Right renal cortex interstitium (tissue), 3 donors: ENCODE data around the gene PCNX3. TPM values are rescaled to one million over a fixed set of nuclear protein-coding genes. Genes with fewer than 3 reads are reported as not detected.
"Not testable (repeated sequence)": the region's sequence is repeated elsewhere in the genome, so short reads cannot be mapped to it uniquely, and the experiment has no call there.

Experiments
- DNase-seq, 3 donors: peaks; one replicate each; pipeline ENCODE4 v3.0.0-alpha.2; 2013; ENCODE audit warnings: low read depth in 3 of 3, low spot score in 2 of 3
- polyA plus RNA-seq, 3 donors: library from polyadenylated mRNA; unstranded; fragments of 120-200 nt; gene quantifications; one replicate each; pipeline ENCODE4 v1.2.1, GENCODE V29; 2013; ENCODE audit not compliant: insufficient read length in 3 of 3

The PCNX3 gene
- polyA plus RNA-seq, 3 donors, result 22.2 to 25.1 (median 23.1) TPM

DNA sequence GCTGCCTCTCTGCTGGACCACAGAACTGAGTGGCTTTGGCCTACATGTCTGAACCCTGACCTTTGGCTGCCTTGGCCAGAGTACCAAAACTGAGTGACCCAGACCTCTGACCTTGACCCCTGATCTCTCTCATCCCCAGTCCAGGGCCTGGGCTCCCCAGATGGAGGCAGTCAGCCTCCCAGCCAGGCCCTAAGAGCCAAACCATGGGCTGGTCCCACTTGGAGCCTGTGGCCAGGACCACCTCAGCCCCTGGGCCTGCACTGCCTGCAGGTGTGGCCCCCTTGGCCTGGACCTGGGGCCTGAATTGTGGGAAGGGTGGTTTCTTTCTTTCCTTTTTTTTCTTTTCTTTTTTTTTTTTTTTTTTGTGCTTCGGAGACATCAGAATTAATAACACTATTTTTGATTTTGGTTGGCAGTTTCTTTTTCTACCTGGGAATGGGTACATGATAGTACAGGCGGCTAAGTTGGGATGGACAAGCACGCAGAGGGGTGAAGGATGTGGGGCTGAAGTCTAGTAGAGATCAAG is 21.5 kb downstream of the PCNX3 start:
- no peak for DNase-seq

DNA sequence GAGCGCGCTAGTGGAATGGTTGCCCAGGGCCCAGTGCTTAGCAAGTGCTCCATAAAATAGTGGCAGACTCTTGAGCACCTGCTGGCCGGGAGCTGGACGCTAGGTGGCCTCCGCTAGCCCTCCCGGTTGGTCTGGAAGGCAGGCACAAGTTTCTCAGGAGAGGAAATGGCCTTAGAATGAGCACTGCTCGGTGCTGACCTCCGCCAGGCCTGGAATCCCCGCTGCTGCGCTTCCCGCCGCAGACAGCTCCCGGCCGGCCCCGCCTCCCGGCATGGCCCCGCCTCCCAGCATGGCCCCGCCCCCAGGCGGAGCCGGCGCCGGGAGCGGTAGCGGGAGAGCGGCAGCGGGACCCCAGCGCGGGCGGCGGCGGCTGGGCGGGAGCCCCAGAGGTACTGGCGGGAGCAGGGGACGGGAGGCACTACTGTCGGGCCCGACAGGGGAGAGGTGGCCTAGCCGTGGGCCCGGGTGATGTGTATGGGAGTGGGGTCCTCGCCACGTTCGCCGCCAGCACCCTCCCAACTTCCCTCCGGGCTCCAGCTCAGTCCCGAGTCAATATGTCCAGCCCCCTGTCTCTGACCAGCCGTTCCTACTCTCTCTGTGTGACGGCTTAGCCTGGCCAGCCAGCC is 22.3 kb downstream of the PCNX3 start, which contains the start of gene SIPA1:
Gene SIPA1, plus strand, starts transcription at position 308 of the 626 bp plus-strand sequence. CDS start 2,821 bp downstream, outside the sequence.
- peak in 2 of 3 donors; percentile 54 to 59 for DNase-seq

GRCh38 chr11:65639228-65639597 is 23.6 kb downstream of the PCNX3 start:
- not testable (repeated sequence) for DNase-seq

- no peak for DNase-seq
These were observed 24.3 kb downstream of the PCNX3 start for GRCh38 chr11:65639623-65640482.

DNA sequence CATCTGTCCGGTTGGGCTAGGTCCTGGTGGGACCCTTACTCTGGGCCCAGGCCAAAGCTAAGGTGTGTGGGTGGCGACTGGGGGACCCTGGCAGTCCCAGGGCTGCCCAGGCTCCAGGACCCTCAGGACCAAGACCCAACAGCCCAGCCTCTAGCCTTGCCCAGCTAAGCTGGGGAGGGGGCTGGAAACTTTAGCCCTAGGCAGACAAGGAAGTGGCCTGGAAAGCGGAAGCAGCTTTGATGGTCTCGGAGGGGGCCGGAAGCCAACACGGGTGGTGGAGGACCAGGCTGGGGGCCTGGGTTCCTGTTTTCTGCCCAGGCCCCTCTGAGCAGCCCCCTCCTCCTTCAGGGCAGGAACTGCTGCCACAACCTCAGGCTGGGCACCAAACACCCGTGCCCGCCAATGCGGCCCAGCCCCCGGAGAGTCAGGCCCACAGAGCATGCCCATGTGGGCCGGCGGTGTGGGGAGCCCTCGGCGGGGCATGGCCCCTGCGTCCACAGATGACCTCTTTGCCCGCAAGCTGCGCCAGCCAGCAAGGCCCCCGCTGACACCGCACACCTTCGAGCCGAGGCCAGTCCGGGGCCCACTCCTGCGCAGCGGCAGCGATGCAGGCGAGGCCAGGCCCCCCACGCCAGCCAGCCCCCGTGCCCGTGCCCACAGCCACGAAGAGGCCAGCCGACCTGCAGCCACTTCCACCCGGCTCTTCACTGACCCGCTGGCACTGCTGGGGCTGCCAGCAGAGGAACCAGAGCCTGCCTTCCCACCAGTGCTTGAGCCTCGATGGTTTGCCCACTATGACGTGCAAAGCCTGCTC is 25.1 kb downstream of the PCNX3 start:
- DNase-seq, result no peak

DNA sequence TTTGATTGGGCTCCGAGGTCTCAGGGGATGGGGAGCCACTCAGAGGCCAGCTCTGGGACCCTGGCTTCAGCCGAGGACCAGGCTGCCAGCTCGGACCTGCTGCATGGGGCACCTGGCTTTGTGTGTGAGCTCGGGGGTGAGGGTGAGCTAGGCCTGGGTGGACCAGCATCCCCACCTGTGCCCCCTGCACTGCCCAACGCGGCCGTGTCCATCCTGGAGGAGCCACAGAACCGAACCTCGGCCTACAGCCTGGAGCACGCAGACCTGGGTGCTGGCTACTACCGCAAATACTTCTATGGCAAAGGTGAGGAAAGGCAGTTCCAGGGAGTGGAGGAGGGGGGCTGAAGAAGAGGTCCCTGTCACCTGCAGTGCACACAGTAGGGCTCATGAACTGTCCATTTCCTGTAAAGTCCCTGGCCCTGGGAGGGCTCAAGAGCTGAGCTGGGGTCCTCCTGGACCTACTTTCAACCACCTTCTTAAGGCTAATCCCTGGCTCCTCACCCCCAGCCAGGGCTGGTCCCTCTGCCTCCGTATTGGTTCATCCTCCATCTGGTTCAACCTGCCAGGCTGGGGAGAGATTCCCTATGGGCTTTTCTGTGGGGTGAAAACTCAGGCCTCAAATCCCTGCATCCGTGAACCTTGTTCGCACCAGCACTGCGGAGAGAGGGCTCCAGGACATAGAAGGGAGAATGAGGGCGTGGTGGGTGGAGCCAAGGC is 25.9 kb downstream of the PCNX3 start:
- no peak for DNase-seq

- no peak for DNase-seq
These were observed 26.6 kb downstream of the PCNX3 start for GRCh38 chr11:65642014-65642671.

- no peak for DNase-seq
These were observed 28.4 kb downstream of the PCNX3 start for GRCh38 chr11:65643971-65644370.

DNA sequence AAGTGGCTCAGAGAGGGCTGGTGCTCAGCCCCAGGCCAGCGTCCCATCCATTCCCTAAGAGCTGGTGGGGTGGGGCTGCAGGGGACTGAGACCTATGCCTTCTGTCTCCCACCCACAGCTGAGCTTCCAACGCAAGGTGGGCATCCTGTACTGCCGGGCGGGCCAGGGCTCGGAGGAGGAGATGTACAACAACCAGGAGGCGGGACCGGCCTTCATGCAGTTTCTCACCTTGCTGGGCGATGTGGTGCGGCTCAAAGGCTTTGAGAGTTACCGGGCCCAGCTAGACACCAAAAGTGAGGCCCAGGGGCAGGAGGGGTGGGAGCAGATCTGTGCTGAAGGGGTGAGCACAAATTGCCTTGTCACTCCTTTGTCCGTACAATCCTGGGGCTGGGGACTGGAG is 29.3 kb downstream of the PCNX3 start:
- no peak for DNase-seq

DNA sequence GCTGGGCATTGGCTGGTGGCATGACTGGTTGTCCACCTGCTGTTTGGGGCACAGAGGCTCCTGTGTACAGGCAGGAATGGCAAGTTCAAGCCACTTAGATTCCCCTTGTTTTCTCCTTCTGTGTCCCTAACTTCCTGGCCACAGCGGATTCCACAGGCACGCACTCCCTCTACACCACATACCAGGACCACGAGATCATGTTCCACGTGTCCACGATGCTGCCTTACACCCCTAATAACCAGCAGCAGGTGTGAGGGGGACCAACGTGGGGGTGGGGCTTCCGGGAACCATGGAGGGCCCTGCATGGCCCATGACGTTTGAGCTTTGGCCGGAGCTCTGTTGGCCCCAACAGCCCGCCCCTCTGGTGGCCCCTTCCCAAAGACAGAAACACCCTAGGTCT is 30.1 kb downstream of the PCNX3 start:
- DNase-seq, result no peak

- DNase-seq, result no peak
These were observed 30.8 kb downstream of the PCNX3 start for GRCh38 chr11:65646288-65646957.

DNA sequence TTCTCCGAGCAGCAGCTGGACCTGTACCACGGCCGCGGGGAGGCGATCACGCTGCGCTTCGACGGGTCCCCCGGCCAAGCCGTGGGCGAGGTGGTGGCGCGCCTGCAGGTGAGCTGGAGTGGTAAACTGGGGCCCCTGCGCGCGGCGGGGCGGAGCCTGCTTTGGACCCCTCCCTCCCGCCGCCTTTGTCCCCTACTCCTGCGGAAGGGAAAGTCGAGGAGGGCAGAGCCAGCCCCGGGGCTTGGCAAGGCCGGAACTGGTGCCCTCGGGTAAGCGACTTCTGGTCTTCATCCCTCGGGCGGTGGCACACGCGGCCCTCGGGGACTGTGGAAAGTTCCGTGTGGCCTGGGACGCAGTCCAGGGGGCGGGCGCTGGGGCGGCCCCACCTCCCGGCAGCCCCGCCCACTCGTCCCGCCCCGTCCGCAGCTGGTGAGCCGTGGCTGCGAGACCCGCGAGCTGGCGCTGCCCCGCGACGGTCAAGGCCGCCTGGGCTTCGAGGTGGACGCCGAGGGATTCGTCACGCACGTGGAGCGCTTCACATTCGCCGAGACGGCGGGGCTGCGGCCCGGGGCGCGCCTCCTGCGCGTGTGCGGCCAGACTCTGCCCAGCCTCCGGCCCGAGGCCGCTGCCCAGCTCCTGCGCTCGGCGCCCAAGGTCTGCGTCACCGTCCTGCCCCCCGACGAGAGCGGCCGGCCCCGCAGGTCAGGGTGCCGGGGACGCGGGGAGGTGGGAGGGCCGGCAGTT is 31.6 kb downstream of the PCNX3 start:
- DNase-seq, result no peak

DNA sequence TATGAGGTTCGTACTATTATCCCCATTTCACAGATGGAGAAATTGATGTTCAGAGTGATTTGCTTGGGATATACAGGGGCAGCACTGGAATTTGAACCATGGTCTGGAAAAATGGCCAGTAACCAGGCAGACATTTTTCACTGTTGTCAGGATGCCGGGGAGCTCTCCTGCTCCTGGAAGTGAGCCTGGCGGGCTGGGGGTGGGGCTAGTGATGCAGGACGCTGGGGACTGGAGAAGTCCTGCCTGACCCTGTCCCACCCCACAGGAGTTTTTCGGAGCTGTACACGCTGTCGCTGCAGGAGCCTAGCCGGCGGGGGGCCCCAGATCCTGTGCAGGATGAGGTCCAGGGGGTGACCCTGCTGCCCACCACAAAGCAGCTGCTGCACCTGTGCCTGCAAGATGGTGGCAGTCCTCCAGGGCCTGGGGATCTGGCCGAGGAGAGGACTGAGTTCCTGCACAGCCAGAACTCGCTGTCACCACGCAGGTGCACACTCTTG is 33.5 kb downstream of the PCNX3 start:
- no peak for DNase-seq

GRCh38 chr11:65649656-65650546 is 34.3 kb downstream of the PCNX3 start:
- DNase-seq, result no peak

DNA sequence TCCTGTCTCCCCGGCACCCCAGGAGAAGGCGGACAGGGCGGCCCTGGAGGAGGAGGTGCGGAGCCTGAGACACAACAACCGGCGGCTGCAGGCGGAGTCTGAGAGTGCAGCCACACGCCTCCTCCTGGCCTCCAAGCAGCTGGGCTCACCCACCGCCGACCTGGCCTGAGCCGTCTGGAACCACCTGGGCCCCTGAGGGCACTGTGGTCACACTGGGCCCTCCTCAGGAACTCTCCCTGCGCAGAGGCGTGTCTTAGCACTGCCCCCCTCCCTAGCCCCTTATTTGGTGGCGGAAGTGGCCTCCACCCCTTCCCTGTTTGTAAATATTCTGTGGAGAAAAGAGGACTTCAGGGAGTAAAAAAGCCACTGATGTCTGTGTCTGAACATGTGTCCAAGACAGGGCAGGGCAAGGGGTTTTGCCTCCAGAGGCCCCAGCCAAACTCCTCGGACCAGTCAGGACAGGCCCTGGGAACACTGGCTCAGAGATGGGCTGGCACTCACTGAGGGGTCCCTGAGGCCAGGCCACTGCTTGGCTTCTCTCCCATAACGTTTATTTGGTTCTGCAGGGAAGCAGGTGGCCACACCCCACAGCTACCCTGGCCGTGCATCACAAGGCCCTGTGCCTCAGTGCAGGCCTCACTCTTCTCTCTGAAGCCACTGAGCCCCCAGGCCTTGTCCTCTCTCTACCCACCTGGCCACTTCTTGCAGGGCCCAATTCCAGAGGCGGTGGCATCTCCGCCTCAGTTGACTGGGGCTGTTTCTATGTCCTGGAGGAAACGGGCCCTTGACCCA is 35.2 kb downstream of the PCNX3 start:
- no peak for DNase-seq

GRCh38 chr11:65651339-65651588 is 35.7 kb downstream of the PCNX3 start:
- no peak for DNase-seq
